GM19328 (cell line): ENCODE measurements around the gene DNAH1.

Source experiments
- ATAC-seq: cut with Tn5 transposase; IDR thresholded peaks from one replicate; pipeline ENCODE4 v1.9.1; 2021; ENCODE audit warnings: mild to moderate bottlenecking, moderate library complexity; ENCODE audit not compliant: unreplicated experiment

Gene DNAH1

DNA sequence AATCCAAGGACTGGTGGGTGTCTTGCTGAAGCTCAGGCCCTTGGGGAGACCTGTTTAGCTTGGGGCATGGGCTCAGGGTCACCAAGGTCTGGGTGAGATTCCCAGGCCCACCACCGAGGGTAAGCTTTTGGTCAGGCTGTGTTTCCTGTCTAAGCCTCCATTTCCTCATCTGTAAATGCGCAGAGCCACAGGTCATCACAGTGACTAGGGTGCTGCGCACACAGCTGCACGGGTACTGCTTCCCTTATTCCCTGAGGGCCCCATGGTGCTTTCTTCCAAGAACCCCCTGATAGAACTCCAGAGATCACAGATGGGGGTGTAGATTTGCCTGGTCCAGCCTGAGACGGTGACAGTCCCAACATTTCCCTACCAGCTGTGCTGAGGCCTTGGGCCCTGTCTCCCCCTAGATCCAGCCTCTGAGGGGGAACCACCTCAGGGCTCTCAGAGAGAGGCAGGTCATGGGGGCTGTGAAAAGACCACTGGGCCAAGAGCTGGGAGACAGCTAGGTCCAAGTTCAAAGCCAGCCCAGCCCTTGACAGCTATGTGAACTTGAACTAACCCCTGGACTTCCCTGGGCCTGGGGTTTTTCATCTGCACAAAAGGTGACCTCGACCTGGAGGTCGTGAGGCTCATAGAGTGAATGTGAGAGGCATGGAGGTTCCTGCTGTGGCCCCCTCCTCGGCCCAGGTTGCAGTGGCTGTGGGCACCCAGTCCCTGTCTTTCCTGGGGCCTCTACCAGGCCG lies 68.1 kb downstream of the DNAH1 start:
- ATAC-seq, result no peak

DNA sequence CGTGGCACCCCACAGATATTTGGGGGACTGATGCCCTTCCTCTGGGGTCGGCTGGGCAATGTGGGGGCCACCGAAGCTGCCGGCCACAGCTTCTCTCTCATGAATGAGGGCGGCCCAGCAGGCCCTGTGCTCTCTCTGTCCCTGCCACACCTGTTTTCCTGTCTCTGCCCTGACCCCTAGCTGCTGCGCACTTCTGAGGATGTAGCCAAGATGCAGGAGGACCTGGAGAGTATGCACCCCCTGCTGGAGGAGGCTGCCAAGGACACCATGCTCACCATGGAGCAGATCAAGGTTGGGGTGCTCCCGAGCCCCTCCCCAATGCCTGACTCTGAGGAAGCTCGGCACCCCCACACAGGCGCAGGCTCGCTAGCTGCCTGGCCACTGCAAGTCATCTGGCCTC lies 69.0 kb downstream of the DNAH1 start:
- no peak for ATAC-seq

DNA sequence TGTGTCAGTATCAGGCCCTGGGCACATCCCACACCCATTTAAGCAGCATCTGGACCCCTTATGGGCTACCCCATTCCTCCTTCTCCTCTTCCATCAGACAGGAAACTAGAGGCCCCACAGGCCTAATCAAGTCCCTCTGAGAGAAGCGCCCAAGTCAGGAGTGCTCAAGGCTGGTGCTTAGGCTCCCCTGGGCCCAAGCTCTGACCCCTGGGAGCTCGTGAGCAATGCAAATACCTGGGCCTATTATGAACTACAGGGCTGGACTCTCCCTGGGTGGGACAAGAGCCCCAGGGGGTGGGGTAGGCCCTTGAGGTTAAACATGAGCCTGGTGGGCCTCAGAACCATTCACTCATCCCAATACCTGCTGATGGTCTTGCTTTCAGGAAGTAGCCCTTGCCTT lies 71.4 kb downstream of the DNAH1 start:
- ATAC-seq, result no peak

DNA sequence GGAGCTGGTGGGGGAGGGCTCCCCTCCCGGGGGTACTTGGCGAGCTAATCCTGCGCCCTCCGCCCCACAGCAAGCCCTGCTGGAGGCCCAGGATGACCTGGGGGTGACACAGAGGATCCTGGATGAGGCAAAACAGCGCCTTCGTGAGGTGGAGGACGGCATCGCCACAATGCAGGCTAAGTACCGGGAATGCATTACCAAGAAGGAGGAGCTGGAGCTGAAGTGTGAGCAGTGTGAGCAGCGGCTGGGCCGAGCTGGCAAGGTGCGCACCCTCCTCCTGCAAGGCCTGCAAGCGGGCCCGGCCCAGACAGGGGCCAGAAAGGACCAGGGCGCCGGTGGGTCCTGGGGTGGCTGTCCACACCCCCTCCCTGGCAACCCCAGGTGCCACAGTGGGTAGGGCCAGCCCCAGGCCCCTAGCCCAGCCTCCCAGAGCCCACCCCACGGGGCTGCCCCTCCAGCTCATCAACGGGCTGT lies 72.3 kb downstream of the DNAH1 start:
- no peak for ATAC-seq

DNA sequence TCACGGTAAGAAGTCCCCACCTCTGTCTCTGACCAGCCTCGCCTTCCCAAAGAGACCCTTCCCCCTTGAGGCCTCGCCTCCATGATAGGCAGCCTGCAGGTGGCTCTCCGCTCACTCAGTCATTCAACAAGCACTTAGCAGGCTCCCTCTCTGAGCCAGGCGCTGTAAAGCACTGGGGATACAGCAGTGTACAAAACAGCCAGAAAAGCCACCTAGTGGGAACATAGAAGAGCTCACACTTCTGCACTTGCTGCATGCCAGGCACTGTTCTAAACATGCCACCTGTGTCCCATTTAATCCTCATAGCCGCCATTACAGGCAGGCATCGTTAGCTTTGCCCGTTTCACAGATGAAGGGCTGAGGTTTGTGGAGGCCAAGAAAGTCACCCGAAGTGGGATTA lies 72.8 kb downstream of the DNAH1 start:
- ATAC-seq, result no peak

DNA sequence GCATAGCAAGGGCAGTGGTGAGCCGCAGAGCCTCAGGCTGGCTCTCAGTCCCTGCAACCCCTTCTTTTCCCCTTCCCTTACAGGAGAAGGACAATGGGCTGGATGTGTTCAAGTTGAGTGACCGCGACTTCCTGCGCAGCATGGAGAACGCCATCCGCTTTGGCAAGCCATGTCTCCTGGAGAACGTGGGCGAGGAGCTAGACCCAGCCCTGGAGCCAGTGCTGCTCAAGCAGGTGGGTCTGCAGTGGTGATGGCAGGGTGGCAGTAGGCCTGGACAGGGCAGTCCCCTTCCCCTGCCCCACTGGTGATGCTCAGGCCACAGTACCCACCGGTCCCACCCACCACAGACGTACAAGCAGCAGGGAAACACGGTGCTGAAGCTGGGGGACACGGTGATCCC lies 75.0 kb downstream of the DNAH1 start:
- no peak for ATAC-seq

DNA sequence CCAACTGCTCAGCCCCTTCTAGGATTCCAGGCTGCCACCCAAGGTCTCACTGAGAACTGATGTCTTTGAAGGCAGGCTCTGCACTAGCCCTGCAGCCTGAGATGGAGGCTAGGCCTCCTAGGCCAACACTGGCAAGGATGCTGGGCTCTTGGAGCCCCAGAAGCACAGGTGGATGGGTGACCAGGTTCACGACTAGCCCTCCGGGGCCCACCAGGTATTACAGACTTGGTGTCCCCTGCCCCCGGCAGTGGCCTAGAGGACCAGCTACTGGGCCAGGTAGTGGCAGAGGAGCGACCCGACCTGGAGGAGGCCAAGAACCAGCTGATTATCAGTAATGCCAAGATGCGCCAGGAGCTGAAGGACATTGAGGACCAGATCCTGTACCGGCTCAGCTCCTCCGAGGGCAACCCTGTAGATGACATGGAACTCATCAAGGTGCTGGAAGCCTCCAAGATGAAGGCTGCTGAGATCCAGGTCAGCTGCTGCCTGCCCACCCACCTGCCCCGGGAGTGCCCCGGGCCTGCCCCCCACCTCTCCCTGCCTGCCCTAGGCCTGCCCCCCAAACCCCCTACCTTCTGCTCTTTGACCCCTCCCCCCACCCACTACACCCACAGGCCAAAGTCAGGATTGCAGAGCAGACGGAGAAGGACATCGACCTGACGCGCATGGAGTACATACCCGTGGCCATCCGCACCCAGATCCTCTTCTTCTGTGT lies 76.3 kb downstream of the DNAH1 start:
- ATAC-seq, result no peak

DNA sequence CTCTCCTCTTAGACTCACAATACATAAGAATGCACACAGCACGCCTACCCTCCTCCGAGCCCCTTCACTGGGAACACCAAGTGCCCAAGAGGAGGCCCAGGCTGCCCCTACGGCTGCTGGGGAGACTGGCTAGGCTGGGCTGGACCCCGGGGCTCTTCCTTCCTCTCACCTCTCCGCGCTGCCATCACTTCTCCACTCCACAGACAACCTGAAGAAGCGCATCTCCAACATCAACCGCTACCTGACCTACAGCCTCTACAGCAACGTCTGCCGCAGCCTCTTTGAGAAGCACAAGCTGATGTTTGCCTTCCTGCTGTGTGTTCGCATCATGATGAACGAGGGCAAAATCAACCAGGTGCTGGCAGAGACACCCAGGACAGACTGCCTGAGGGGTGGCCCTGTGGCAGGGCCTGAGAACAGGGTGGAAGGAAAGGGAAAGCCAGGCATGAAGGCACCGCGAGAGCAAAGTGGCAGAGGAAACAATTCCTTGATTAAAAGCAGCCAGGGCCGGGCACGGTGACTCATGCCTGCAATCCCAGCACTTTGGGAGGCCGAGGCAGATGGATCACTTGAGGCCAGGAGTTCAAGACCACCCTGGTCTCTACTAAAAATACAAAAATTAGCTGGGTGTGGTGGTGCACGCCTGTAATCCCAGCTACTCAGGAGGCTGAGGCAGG lies 77.2 kb downstream of the DNAH1 start:
- no peak for ATAC-seq

DNA sequence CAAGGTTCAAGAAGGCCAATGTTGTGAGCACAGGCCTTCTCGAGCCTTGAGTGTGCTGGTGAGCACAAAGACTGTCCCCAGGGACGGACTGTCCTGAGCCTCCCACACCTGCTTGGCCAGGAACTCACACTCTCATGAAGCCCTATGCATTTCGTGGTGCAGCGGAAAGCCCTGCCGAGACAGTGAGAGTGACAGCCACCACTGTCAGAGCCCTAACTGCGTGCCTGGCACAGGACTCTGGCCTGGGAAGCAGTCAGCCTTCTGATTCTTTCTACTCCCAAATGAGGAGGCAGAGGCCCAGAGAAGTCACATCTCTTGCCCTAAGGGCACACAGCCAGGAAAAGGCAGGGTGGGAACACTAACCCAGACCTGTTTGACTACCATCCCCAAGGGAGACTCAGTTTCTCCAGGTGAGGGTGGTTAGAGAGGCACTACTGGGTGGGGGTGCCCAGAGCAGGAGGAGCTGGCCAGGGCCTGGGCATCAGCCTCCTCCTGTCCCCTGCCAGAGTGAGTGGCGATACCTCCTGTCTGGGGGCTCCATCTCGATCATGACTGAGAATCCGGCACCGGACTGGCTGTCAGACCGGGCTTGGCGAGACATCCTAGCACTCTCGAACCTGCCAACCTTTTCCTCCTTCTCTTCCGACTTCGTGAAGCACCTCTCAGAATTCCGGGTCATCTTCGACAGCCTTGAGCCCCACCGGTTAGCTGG lies 78.0 kb downstream of the DNAH1 start:
- no peak for ATAC-seq

DNA sequence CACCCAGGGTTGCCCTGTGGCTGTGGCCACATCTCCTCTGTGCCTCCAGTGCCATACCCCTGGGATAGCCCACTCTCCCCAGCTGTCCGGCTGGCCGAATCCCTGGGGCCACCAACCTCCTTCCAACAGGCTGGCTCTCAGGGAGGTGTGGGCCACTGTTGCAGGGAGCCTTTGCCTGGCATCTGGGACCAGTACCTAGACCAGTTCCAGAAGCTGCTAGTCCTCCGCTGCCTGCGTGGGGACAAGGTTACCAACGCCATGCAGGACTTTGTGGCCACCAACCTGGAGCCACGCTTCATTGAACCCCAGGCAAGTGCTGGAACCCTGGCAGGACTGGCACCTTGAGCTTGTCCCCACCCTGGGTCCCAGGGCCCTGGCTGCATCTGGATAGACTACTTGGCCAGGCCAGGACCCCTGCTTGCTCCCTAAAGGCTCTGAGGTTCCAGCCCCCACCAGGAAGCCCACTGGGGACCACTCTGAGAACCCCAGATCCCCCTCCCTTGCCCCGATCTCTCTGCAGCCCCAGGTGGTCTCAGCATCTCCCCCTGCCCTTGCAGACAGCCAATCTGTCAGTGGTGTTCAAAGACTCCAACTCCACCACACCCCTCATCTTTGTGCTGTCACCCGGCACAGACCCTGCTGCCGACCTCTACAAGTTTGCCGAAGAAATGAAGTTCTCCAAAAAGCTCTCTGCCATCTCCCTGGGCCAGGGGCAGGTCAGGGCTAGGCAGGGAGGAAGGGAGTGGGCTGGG lies 78.8 kb downstream of the DNAH1 start:
- no peak for ATAC-seq

DNA sequence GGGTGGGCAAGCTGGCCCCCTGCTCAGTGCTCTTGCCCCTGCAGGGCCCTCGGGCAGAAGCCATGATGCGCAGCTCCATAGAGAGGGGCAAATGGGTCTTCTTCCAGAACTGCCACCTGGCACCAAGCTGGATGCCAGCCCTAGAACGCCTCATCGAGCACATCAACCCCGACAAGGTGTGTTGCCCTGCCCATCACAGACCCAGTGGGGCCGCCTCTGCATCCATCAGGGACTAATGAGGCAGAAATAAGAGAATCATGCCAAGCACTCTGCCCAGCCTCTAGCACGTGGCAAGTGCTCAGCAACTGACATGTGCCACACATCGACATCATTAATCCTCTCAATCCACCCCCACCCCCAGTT lies 79.4 kb downstream of the DNAH1 start:
- ATAC-seq, result no peak

DNA sequence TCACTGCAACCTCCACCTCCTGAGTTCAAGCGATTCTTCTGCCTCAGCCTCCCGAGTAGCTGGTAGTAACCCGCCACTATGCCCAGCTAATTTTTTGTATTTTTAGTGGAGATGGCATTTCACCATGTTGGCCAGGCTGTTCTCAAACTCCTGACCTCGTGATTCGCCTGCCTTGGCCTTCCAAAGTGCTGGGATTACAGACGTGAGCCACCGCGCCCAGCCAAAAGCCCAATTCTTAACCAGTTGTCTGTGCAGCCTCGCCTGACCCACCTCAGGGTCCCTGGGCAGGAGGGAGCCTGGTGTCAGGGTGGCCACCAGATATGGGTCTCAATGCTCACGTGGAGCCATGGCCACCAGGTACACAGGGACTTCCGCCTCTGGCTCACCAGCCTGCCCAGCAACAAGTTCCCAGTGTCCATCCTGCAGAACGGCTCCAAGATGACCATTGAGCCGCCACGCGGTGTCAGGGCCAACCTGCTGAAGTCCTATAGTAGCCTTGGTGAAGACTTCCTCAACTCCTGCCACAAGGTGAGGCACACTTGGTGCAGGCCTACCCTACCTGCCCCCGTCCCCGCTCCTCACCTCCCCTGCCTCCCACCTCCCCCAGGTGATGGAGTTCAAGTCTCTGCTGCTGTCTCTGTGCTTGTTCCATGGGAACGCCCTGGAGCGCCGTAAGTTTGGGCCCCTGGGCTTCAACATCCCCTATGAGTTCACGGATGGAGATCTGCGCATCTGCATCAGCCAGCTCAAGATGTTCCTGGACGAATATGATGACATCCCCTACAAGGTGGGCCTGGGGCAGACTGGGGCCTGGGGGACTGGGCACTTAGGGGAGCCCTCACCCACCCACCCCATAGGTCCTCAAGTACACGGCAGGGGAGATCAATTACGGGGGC lies 80.1 kb downstream of the DNAH1 start:
- ATAC-seq, result no peak

DNA sequence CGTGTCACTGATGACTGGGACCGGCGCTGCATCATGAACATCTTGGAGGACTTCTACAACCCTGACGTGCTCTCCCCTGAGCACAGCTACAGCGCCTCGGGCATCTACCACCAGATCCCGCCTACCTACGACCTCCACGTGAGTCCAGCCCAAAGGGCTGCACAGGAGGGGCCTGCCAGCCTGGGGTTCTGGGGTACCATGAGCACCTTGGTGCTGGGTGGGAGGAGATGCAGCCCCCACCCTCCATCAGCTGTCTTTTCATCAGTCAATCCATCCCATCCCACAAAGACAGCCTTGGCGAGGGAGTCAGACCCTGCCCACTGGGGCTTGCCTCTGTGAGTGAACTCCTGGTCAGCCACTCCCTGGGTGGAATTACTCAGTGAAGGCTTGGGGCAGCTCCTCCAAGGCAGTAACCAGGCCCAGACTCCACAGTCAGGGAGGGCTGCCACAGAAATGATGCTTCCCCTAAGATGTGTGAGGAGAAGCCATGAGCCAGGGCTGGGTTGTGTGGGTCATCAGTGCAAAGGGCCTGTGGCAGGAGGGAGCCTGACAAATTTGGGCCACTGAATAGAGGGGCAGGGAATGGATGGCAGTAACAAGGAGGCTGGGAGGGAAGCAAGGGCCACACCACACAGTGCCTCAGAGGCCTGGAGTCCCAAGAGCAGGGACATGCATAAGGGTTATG lies 80.9 kb downstream of the DNAH1 start:
- ATAC-seq, result no peak

DNA sequence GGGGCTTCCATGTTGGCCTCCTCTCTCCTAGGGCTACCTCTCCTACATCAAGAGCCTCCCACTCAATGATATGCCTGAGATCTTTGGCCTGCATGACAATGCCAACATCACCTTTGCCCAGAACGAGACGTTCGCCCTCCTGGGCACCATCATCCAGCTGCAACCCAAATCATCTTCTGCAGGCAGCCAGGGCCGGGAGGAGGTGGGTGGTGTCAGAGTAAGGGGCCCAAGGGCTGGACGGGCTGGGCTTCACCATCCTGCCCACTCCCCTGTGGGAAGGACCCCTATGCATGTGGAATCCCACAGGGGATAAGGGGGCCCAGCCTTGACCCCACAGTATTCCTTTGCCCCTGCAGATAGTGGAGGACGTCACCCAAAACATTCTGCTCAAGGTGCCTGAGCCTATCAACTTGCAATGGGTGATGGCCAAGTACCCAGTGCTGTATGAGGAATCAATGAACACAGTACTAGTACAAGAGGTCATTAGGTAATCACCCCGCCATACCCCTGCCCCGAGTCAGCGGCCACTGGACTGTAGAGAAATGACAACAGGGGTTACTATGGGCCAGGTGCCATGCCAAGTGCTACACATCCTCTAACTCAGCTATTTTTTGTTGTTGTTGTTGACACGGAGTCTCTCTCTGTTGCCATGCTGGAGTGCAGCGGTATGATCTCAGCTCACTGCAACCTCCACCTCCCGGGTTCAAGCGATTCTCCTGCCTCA lies 81.7 kb downstream of the DNAH1 start:
- no peak for ATAC-seq

DNA sequence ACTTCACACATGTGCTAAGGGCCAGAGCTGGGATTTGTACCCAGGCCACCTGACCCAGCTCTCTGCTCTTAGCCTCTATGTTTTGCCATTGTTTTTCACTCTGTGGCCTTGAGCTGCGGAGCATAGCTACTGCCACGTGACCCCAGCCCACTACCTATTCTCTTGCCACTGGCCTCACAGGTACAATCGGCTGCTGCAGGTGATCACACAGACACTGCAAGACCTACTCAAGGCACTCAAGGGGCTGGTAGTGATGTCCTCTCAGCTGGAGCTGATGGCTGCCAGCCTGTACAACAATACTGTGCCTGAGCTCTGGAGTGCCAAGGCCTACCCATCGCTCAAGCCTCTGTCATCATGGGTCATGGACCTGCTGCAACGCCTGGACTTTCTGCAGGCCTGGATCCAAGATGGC lies 82.6 kb downstream of the DNAH1 start:
- no peak for ATAC-seq

DNA sequence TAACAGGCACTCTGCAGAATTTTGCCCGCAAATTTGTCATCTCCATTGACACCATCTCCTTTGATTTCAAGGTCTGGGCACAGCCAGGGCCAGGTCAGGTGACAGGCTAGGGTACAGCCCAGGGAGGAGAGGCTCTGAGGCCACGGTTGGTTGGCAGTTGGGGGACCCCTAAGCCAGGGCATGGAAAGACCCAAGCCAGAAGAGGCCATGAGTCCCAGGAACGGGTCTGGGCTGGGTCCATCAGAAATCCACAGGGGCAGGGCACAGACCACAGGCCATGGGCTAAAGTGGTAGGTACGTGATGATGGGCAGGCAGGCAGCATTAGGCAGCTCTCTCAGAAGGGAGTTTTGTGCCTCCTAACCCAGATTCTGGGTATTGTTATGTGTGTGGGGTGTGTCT lies 83.0 kb downstream of the DNAH1 start:
- ATAC-seq, result no peak

DNA sequence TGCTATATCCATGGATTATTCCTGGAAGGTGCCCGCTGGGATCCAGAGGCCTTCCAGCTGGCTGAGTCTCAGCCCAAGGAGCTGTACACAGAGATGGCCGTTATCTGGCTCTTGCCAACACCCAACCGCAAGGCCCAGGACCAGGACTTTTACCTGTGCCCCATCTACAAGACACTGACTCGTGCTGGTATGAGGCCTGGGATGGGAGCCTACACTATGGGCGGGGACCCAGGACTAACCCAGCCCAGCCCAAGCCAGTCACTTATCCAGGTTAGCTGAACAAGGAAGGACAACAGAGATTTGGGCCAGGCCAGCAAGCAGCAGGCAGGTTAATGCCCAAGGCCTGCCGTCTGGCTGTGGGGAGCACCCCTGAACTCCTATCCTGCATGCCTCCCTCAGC lies 83.5 kb downstream of the DNAH1 start:
- no peak for ATAC-seq

DNA sequence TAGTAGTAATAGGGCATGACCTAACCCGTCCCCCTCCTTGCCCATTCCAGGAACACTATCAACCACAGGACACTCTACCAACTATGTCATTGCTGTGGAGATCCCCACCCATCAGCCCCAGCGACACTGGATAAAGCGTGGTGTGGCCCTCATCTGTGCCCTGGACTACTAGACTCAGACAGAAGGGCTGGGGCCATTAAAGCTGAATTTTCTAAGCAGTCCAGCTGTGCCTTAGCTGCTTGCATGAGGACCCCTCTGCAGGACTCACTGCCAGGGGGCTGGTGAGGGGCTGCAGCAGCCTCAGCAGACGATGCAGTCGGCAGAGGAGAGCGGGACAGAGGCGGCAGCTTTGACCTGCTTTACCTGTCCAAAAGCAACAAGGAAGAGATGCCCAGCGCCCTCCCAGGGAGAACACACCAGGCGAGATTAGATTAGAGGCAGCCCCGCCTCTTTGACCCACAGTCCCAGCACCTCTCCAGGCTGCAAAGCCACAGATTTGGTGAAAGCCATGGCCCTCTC lies 84.2 kb downstream of the DNAH1 start:
- no peak for ATAC-seq
